SH-SY5Y (cell line): ENCODE data around the gene PCDHA12.

Source experiments
- GATA2 ChIP-seq: IDR thresholded peaks from 2 replicates; pipeline ENCODE4 v1.6.1; 2011; ENCODE audit warnings: mild to moderate bottlenecking, low read depth, low read length
- GATA3 ChIP-seq: IDR thresholded peaks from 2 replicates; pipeline ENCODE4 v1.6.1; 2011; ENCODE audit warnings: low read depth, mild to moderate bottlenecking, low read length, moderate library complexity

DNA sequence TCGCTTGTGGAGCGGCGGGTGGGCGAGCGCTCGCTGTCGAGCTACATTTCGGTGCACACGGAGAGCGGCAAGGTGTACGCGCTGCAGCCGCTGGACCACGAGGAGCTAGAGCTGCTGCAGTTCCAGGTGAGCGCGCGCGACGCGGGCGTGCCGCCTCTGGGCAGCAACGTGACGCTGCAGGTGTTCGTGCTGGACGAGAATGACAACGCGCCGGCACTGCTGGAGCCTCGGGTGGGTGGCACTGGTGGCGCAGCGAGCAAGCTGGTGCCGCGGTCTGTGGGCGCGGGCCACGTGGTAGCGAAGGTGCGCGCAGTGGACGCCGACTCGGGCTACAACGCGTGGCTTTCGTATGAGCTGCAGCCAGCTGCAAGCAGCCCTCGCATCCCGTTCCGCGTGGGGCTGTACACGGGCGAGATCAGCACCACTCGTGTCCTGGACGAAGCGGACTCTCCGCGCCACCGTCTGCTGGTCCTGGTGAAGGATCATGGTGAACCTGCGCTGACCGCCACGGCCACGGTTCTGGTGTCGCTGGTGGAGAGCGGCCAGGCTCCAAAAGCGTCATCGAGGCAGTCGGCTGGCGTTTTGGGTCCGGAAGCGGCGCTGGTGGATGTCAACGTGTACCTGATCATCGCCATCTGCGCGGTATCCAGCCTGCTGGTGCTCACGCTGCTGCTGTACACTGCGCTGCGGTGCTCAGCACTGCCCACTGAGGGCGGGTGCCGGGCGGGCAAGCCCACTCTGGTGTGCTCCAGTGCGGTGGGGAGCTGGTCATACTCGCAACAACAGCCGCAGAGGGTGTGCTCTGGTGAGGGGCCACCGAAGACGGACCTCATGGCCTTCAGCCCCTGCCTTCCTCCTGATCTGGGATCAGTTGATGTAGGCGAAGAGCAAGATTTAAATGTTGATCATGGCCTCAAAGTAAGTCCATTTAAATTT, 32.0 kb upstream of the PCDHA12 start:
- TF ChIP-seq GATA2, result no peak
- TF ChIP-seq GATA3, result no peak
